ENCODE data around the gene NFX1. TPM values are rescaled to one million over a fixed set of nuclear protein-coding genes. Genes with fewer than 3 reads are reported as not detected.
A peak's percentile ranks its signal among the peaks of the same experiment; 100 is the strongest.

The NFX1 gene
- total and polyA plus RNA-seq, 9 of the 15 experiments (the other 6 are each of a cell fraction or from before 2014, with no cell fraction given): 8.8 to 38.9 (median 26.8) TPM

- no peak for TF ChIP-seq SIX5 (IDR thresholded peaks at IDR 0.05; ENCODE audit: borderline replicate concordance in 1 of 2, insufficient read depth in 1 of 2, low read depth in 1 of 2, low read length in 2 of 2)
- TF ChIP-seq HLTF (IDR thresholded peaks at IDR 0.05): no peak
- TF ChIP-seq HDAC8 (tag; IDR thresholded peaks at IDR 0.05): no peak
- no peak for TF ChIP-seq BRCA1 (IDR thresholded peaks at IDR 0.05)
- TF ChIP-seq BRCA1 (CRISPR knock-in tag; IDR thresholded peaks at IDR 0.05): no peak
- TF ChIP-seq ZNF778 (CRISPR knock-in tag; IDR thresholded peaks at IDR 0.05): no peak
- TF ChIP-seq ZBTB43 (CRISPR knock-in tag; IDR thresholded peaks at IDR 0.05): no peak
- TF ChIP-seq CREB3 (tag; conservative IDR thresholded peaks at IDR 0.05; ENCODE audit: low read depth): no peak
- TF ChIP-seq ZBTB33 (CRISPR knock-in tag; IDR thresholded peaks at IDR 0.05): no peak
- TF ChIP-seq ZNF707 (CRISPR knock-in tag; conservative IDR thresholded peaks at IDR 0.05): no peak
- TF ChIP-seq C11orf30 (IDR thresholded peaks at IDR 0.05; ENCODE audit: low read depth): 0 out of 2 replicates have a peak, but pooled peaks have one; percentile 18
- no peak for TF ChIP-seq TFAM (CRISPR knock-in tag; conservative IDR thresholded peaks at IDR 0.05)
- TF ChIP-seq ZNF184 (CRISPR knock-in tag; IDR thresholded peaks at IDR 0.05): no peak
- TF ChIP-seq PPARD (CRISPR knock-in tag; IDR thresholded peaks at IDR 0.05): no peak
- no peak for TF ChIP-seq PCBP1 (IDR thresholded peaks at IDR 0.05; ENCODE audit: low read depth, low read length, poor library complexity, severe bottlenecking)
- no peak for TF ChIP-seq SAP30 (IDR thresholded peaks at IDR 0.05; ENCODE audit: borderline replicate concordance, insufficient read depth, low read depth, low read length, poor library complexity, severe bottlenecking)
- no peak for TF ChIP-seq HMBOX1 (IDR thresholded peaks at IDR 0.05)
- TF ChIP-seq ZBTB7A (IDR thresholded peaks at IDR 0.05; ENCODE audit: borderline replicate concordance, control insufficient read depth, low read depth, low read length): no peak
- no peak for TF ChIP-seq ZFP36 (IDR thresholded peaks at IDR 0.05; ENCODE audit: low read depth, low read length, partially characterized antibody)
- TF ChIP-seq POLR2AphosphoS2 (IDR thresholded peaks at IDR 0.05; ENCODE audit: low read length): no peak
- TF ChIP-seq KHSRP (IDR thresholded peaks at IDR 0.05): no peak
- TF ChIP-seq JUN (IDR thresholded peaks at IDR 0.05; ENCODE audit: borderline replicate concordance, low read depth, low read length): no peak
- TF ChIP-seq JUN (CRISPR knock-in tag; IDR thresholded peaks at IDR 0.05; ENCODE audit: borderline replicate concordance): no peak
- TF ChIP-seq GATAD2A (IDR thresholded peaks at IDR 0.05): no peak
- TF ChIP-seq POLR3G (IDR thresholded peaks at IDR 0.05; ENCODE audit: extremely low read depth, insufficient read length, insufficient replicate concordance): no peak
Measured at GRCh38 chr9:33264473-33265177, 25.7 kb upstream of the NFX1 start, which contains the start of the genes BAG1 and CHMP5 (continued).

All from K562 (cell line).